ENCODE data around the gene MRPL51.

DNA sequence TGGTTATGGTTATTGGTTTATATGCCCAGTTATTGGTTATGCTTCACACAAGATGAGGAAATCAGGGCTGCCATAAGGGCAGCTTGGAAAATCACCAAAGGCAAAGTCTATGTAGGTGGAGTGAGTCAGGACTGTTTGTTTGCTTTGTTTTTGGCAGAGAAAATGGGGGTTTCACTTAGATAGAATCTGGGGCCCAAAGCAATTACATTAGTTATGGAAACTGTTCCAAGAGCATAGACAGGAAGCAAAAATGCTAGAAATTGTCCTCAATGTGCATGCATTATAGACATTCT lies 24.8 kb downstream of the MRPL51 start:
- TF ChIP-seq, protein P1, sequence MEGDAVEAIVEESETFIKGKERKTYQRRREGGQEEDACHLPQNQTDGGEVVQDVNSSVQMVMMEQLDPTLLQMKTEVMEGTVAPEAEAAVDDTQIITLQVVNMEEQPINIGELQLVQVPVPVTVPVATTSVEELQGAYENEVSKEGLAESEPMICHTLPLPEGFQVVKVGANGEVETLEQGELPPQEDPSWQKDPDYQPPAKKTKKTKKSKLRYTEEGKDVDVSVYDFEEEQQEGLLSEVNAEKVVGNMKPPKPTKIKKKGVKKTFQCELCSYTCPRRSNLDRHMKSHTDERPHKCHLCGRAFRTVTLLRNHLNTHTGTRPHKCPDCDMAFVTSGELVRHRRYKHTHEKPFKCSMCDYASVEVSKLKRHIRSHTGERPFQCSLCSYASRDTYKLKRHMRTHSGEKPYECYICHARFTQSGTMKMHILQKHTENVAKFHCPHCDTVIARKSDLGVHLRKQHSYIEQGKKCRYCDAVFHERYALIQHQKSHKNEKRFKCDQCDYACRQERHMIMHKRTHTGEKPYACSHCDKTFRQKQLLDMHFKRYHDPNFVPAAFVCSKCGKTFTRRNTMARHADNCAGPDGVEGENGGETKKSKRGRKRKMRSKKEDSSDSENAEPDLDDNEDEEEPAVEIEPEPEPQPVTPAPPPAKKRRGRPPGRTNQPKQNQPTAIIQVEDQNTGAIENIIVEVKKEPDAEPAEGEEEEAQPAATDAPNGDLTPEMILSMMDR (conservative IDR thresholded peaks at IDR 0.05) = no peak
- TF ChIP-seq EZH2 (IDR thresholded peaks at IDR 0.05; ENCODE audit: low read depth) = no peak

Measured in PC-9 (cell line).